ENCODE measurements around the gene SPNS3. TPM values are rescaled to one million over a fixed set of nuclear protein-coding genes. Genes with fewer than 3 reads are reported as not detected.

The SPNS3 gene
- polyA plus RNA-seq, 1 of the 3 experiments (the other 2 are of a cell fraction) = 0.05 TPM

DNA sequence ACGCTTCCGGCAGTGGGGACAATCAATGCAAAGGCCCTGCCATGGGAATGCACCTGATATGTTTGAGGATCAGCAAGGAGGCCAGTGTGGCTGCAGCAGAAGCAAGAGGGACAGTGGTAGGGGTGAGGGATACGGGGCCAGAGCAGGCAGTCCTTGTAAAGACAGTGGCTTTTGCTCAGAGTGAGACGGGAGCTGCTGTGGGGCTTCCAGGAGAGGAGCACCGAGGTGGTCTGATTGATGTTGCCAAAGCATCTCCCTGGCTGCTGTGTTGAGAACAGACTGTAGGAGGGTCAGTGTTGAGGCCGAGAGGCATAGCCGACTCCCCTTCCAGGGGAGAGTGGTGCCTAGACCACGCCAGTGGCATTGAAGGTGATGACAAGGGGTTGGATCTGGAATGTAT is 53.6 kb downstream of the SPNS3 start:
- H4K20me1 ChIP-seq (ENCODE audit: insufficient read depth) = no peaks in the 10 kb centered on the region
- H3K27me3 ChIP-seq (ENCODE audit: insufficient read depth) = no peaks in the 10 kb centered on the region; the same call in 1 of the 2 replicates
- peaks cover 0 to 4% of the 10 kb centered on the region in 2 experiments; a peak in 1 of 4 replicates for H3K4me1 ChIP-seq (ENCODE audit: control insufficient read depth in 1 of 2, insufficient read depth in 2 of 2, low read depth in 1 of 2, low read length in 1 of 2)
- H3K27ac ChIP-seq (ENCODE audit: low read depth in 2 of 2, low read length in 1 of 2) = no peak overlapping the region
- no peak overlapping the region for H3K4me3 ChIP-seq (ENCODE audit: low read depth in 2 of 2, low read length in 1 of 2)
- DNase-seq = no peak
- no peaks in the 10 kb centered on the region for H3K9me2 ChIP-seq
- CTCF ChIA-PET = no interaction called here
- no peaks in the 10 kb centered on the region for H3K79me2 ChIP-seq (ENCODE audit: insufficient read depth)
- no peak overlapping the region for H2AFZ ChIP-seq (ENCODE audit: low read depth)
- no peaks in the 10 kb centered on the region for H3F3A ChIP-seq (replicated peaks; ENCODE audit: insufficient read depth)
- no peaks in the 10 kb centered on the region for H3K9me3 ChIP-seq
- 75% methylated on average over 8 of the region's 8 CpGs for WGBS (ENCODE audit: low lambda C conversion rate)
- H3K4me2 ChIP-seq = no peak overlapping the region
- POLR2A ChIA-PET = no interaction called here
- TF ChIP-seq, protein P1, sequence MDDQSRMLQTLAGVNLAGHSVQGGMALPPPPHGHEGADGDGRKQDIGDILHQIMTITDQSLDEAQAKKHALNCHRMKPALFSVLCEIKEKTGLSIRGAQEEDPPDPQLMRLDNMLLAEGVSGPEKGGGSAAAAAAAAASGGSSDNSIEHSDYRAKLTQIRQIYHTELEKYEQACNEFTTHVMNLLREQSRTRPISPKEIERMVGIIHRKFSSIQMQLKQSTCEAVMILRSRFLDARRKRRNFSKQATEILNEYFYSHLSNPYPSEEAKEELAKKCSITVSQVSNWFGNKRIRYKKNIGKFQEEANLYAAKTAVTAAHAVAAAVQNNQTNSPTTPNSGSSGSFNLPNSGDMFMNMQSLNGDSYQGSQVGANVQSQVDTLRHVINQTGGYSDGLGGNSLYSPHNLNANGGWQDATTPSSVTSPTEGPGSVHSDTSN (IDR thresholded peaks at IDR 0.05) = no peak
- TF ChIP-seq FOXM1 (IDR thresholded peaks at IDR 0.05; ENCODE audit: low read depth) (no peak), POLR2AphosphoS5 (IDR thresholded peaks at IDR 0.05; ENCODE audit: low read depth, low read length) (no peak), FOXJ3 (CRISPR knock-in tag; IDR thresholded peaks at IDR 0.05) (no peak), RCOR1 (IDR thresholded peaks at IDR 0.05; ENCODE audit: low read length) (no peak), NFIC (IDR thresholded peaks at IDR 0.05; ENCODE audit: borderline replicate concordance) (no peak)
- no peak overlapping the region for H3K9ac ChIP-seq
- no peaks in the 10 kb centered on the region for H3K36me3 ChIP-seq (replicated peaks in 1 of 2; ENCODE audit: control insufficient read depth in 1 of 2, insufficient read depth in 2 of 2, low read length in 1 of 2)

DNA sequence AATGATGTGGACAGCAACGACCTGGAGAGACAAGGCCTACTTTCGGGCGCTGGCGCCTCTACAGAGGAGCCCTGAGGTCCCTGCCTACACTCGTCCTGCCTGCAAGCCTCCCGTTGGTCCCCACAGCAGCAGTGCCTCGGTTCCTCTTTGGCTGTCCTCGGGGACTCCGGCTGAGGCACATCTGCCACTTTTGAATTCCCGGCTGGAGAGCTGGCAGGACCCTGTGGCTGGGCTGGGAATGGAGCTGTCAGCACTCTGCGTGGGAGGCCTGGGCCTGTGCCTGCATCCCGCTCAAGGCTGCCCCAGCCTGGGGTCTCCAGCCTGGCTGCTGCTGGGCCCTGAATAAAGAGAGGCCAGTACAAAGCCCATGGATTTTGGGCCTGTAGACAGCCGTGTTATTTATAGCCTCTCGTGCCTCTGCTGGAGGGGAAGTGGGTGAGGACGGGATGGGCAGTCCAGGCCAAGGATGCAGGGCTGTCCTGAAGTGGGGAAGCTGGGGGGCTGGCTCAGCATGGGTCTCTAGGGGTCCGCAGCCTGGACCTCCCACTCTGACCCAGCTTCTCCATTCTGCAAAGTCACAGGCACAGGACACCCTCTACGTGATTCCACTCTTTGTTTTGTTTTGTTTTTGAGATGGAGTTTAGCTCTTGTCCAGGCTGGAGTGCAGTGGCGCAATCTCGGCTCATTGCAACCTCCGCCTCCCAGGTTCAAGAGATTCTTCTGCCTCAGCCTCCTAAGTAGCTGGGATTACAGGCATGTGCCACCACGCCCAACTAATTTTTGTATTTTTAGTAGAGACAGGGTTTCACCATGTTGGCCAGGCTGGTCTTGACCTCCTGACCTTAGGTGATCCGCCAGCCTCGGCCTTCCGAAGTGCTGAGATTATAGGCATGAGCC is 54.3 kb downstream of the SPNS3 start:
- no peaks in the 10 kb centered on the region for H3K36me3 ChIP-seq (replicated peaks in 1 of 2; ENCODE audit: control insufficient read depth in 1 of 2, insufficient read depth in 2 of 2, low read length in 1 of 2)
- H3K4me2 ChIP-seq = no peak overlapping the region
- H3K27me3 ChIP-seq (ENCODE audit: insufficient read depth) = no peaks in the 10 kb centered on the region; the same call in 1 of the 2 replicates
- H3F3A ChIP-seq (replicated peaks; ENCODE audit: insufficient read depth) = no peaks in the 10 kb centered on the region
- ChIA-PET CTCF (interaction anchor here (0.6 to 1.0 kb wide), 5 partner anchors 10 to 288 kb away, joined by 3 to 4 read pairs (median 3); partner anchors contain the start of gene SPNS2), POLR2A (no interaction called here)
- 77% methylated on average over 17 of the region's 24 CpGs for WGBS (ENCODE audit: low lambda C conversion rate)
- TF ChIP-seq, protein P2, sequence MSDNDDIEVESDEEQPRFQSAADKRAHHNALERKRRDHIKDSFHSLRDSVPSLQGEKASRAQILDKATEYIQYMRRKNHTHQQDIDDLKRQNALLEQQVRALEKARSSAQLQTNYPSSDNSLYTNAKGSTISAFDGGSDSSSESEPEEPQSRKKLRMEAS (IDR thresholded peaks at IDR 0.05; ENCODE audit: low read depth) = no peak
- no peak for TF ChIP-seq SIN3A (IDR thresholded peaks at IDR 0.05; ENCODE audit: borderline replicate concordance, low read depth, low read length)
- no peak for TF ChIP-seq MXI1 (IDR thresholded peaks at IDR 0.05; ENCODE audit: low read depth, low read length)
- TF ChIP-seq TCF12 (IDR thresholded peaks at IDR 0.05) = no peak
- TF ChIP-seq TAF1 (IDR thresholded peaks at IDR 0.05; ENCODE audit: borderline replicate concordance, low read depth, low read length) = no peak
- TF ChIP-seq, protein P3, sequence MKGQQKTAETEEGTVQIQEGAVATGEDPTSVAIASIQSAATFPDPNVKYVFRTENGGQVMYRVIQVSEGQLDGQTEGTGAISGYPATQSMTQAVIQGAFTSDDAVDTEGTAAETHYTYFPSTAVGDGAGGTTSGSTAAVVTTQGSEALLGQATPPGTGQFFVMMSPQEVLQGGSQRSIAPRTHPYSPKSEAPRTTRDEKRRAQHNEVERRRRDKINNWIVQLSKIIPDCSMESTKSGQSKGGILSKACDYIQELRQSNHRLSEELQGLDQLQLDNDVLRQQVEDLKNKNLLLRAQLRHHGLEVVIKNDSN (IDR thresholded peaks at IDR 0.05; ENCODE audit: borderline replicate concordance, low read depth) = no peak
- TF ChIP-seq YY1 (IDR thresholded peaks at IDR 0.05; ENCODE audit: low read depth) = no peak
- no peak for TF ChIP-seq FOXJ3 (CRISPR knock-in tag; IDR thresholded peaks at IDR 0.05)
- TF ChIP-seq, protein P4, sequence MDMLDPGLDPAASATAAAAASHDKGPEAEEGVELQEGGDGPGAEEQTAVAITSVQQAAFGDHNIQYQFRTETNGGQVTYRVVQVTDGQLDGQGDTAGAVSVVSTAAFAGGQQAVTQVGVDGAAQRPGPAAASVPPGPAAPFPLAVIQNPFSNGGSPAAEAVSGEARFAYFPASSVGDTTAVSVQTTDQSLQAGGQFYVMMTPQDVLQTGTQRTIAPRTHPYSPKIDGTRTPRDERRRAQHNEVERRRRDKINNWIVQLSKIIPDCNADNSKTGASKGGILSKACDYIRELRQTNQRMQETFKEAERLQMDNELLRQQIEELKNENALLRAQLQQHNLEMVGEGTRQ (IDR thresholded peaks at IDR 0.05; ENCODE audit: borderline replicate concordance, low read depth, low read length) = no peak
- TF ChIP-seq, protein P1 (IDR thresholded peaks at IDR 0.05) = no peak
- H3K4me3 ChIP-seq (ENCODE audit: low read depth in 2 of 2, low read length in 1 of 2) = no peak overlapping the region
- peaks cover 0 to 4% of the 10 kb centered on the region in 2 experiments; a peak in 1 of 4 replicates for H3K4me1 ChIP-seq (ENCODE audit: control insufficient read depth in 1 of 2, insufficient read depth in 2 of 2, low read depth in 1 of 2, low read length in 1 of 2)
- H2AFZ ChIP-seq (ENCODE audit: low read depth) = no peak overlapping the region
- no peak for DNase-seq
- H3K79me2 ChIP-seq (ENCODE audit: insufficient read depth) = no peaks in the 10 kb centered on the region
- no peaks in the 10 kb centered on the region for H4K20me1 ChIP-seq (ENCODE audit: insufficient read depth)
- no peak overlapping the region for H3K27ac ChIP-seq (ENCODE audit: low read depth in 2 of 2, low read length in 1 of 2)
- H3K9me2 ChIP-seq = no peaks in the 10 kb centered on the region
- no peaks in the 10 kb centered on the region for H3K9me3 ChIP-seq
- no peak overlapping the region for H3K9ac ChIP-seq
